ENCODE data around the gene SNN.

DNA sequence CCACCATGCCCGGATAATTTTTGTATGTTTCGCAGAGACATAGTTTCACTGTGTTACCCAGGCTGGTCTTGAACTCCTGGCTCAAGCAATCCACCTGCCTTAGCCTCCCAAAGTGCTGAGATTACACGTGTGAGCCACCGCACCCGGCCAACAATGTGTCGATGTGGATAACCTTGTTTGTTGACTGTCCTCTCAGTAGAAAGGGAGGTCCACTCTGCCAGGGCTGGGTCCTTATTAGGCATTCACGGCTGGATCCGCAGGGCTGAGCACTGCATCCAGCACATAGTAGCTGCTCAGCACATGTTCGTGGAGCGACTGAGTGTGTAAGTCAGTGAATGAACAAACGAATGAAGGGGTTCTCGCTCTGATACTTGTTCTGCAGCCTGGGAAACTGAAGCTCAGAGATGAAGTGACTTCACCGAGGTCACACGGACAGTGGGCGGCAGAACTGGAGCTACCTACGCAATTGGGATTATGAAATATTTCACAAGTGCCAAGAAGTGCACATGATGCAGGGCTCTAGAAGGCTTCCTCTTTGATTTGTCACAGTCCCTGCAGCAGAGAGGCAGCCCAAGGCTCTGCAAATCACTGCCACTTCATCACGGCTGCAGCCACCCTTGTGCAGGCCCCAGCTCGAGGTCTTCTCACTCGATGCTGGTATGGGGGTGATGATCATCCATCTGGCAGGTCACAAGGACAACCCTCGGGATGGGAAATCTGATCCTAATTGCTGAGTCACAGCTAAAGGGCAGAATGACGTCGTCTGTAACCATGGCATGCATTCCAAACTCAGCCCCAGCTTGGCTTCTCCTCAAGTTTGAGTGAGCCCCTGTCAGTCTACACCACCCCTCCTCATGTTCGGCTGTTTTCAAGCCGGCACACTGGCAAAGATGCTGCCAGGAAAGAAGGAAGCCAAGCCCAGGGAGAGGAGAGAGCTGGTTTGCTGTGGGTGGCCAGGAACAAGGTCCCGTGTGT, 28.0 kb upstream of the SNN start:
- TF ChIP-seq, protein P1, sequence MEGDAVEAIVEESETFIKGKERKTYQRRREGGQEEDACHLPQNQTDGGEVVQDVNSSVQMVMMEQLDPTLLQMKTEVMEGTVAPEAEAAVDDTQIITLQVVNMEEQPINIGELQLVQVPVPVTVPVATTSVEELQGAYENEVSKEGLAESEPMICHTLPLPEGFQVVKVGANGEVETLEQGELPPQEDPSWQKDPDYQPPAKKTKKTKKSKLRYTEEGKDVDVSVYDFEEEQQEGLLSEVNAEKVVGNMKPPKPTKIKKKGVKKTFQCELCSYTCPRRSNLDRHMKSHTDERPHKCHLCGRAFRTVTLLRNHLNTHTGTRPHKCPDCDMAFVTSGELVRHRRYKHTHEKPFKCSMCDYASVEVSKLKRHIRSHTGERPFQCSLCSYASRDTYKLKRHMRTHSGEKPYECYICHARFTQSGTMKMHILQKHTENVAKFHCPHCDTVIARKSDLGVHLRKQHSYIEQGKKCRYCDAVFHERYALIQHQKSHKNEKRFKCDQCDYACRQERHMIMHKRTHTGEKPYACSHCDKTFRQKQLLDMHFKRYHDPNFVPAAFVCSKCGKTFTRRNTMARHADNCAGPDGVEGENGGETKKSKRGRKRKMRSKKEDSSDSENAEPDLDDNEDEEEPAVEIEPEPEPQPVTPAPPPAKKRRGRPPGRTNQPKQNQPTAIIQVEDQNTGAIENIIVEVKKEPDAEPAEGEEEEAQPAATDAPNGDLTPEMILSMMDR (IDR thresholded peaks at IDR 0.05; ENCODE audit: control extremely low read depth in 1 of 3, insufficient read depth in 1 of 3, low read depth in 1 of 3, low read length in 3 of 3), result peak in 1 of 3 experiments; percentile 2; a peak in 1 of 4 replicates
- TF ChIP-seq POLR2AphosphoS5 (IDR thresholded peaks at IDR 0.05; ENCODE audit: low read depth, low read length) (peak; percentile 40; the same call in 1 of the 2 replicates), SIN3A (conservative IDR thresholded peaks at IDR 0.05 in 1 of 2, IDR thresholded peaks at IDR 0.05 in 1 of 2; ENCODE audit: low read depth in 1 of 2, low read length in 2 of 2) (no peak), RNF2 (IDR thresholded peaks at IDR 0.05; ENCODE audit: borderline replicate concordance, low read depth, low read length, missing control alignments, poor library complexity, severe bottlenecking) (no peak), RBBP5 (IDR thresholded peaks at IDR 0.05; ENCODE audit: borderline replicate concordance, low read depth, low read length) (no peak), RAD21 (IDR thresholded peaks at IDR 0.05 in 1 of 2, conservative IDR thresholded peaks at IDR 0.05 in 1 of 2; ENCODE audit: low read depth in 2 of 2, low read length in 2 of 2) (no peak), POLR2A (IDR thresholded peaks at IDR 0.05; ENCODE audit: control extremely low read depth in 1 of 2, low read depth in 2 of 2, low read length in 2 of 2) (no peak; a peak in 1 of 3 replicates), ASH2L (IDR thresholded peaks at IDR 0.05; ENCODE audit: low read length) (no peak), EP300 (IDR thresholded peaks at IDR 0.05; ENCODE audit: borderline replicate concordance in 1 of 2, low read depth in 2 of 2, low read length in 2 of 2) (no peak), KDM1A (IDR thresholded peaks at IDR 0.05; ENCODE audit: borderline replicate concordance, low read length) (no peak)
